GM18508 (cell line): ENCODE data around the gene APOE.
"Not testable (repeated sequence)": the region's sequence is repeated elsewhere in the genome, so short reads cannot be mapped to it uniquely, and the experiment has no call there.

Experiments used
- ATAC-seq: cut with Tn5 transposase; IDR thresholded peaks from one replicate; pipeline ENCODE4 v1.9.1; 2021; ENCODE audit warnings: moderate number of reproducible peaks; ENCODE audit not compliant: insufficient read depth, unreplicated experiment

APOE gene

GRCh38 chr19:44905437-44906160 lies at the start of gene APOE:
Gene APOE (plus strand): TSS chr19:44905796. CDS start chr19:44906625, 829 bp downstream.
- no peak for ATAC-seq

DNA sequence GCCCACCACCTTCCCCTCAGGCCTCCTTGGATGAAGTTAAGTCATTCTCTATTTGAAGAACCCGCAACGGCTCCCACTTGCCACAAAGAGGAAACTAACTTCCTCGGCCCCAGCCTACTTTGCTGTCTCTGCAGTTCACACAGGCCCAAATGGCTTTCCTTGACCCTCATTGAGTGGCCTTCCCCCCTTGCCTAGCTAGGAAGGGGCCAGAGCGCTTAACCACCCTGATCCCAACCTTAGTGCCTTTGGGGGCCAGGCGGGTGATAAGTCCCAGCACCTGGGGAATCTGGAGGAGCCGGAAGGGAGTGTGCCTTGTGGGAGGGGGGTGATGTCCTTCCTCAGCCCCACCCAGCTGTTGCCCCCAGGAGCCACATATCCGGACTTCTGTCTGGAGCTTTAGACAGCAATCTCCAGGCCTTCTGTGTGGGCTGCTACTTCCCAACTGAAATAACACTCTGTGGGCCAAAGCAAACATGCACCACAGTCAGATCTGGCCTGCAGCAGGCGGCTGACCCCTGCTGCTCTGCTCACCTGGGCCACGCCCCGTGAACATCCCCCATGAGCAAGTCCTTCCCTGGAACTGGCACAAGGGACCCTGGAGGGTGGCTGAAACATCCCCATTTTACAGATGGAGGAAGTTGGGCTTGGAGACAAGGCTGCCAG lies 49.0 kb upstream of the APOE start:
- ATAC-seq = no peak

GRCh38 chr19:44857837-44858236 lies 47.8 kb upstream of the APOE start:
- no peak for ATAC-seq

GRCh38 chr19:44861576-44861975 lies 44.0 kb upstream of the APOE start:
- ATAC-seq = not testable (repeated sequence)

- ATAC-seq = no peak
Observed at GRCh38 chr19:44863990-44864389, 41.6 kb upstream of the APOE start.

DNA sequence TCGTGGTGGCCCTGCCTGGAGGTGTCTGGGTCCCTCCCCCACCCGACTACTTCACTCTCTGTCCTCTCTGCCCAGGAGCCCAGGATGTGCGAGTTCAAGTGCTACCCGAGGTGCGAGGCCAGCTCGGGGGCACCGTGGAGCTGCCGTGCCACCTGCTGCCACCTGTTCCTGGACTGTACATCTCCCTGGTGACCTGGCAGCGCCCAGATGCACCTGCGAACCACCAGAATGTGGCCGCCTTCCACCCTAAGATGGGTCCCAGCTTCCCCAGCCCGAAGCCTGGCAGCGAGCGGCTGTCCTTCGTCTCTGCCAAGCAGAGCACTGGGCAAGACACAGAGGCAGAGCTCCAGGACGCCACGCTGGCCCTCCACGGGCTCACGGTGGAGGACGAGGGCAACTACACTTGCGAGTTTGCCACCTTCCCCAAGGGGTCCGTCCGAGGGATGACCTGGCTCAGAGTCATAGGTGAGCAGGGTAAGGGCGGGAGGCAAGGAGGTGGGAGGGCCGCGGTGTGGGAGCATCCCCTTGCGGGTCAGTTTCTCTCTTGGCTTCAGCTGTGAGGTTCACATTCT lies 40.3 kb upstream of the APOE start:
- ATAC-seq = no peak

- ATAC-seq = no peak
Observed at GRCh38 chr19:44866664-44867063, 38.9 kb upstream of the APOE start.

GRCh38 chr19:44867578-44867977 lies 38.0 kb upstream of the APOE start:
- no peak for ATAC-seq

GRCh38 chr19:44869733-44870470 lies 35.7 kb upstream of the APOE start:
- no peak for ATAC-seq

DNA sequence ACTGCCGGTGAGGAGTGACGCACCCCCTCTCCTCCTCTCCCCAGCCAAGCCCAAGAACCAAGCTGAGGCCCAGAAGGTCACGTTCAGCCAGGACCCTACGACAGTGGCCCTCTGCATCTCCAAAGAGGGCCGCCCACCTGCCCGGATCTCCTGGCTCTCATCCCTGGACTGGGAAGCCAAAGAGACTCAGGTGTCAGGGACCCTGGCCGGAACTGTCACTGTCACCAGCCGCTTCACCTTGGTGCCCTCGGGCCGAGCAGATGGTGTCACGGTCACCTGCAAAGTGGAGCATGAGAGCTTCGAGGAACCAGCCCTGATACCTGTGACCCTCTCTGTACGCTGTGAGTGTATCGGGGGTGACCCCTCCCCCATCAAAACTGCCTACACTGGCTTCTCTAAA lies 33.8 kb upstream of the APOE start:
- no peak for ATAC-seq

GRCh38 chr19:44872661-44873060 lies 32.9 kb upstream of the APOE start:
- ATAC-seq = no peak

GRCh38 chr19:44874317-44874716 lies 31.3 kb upstream of the APOE start:
- no peak for ATAC-seq

DNA sequence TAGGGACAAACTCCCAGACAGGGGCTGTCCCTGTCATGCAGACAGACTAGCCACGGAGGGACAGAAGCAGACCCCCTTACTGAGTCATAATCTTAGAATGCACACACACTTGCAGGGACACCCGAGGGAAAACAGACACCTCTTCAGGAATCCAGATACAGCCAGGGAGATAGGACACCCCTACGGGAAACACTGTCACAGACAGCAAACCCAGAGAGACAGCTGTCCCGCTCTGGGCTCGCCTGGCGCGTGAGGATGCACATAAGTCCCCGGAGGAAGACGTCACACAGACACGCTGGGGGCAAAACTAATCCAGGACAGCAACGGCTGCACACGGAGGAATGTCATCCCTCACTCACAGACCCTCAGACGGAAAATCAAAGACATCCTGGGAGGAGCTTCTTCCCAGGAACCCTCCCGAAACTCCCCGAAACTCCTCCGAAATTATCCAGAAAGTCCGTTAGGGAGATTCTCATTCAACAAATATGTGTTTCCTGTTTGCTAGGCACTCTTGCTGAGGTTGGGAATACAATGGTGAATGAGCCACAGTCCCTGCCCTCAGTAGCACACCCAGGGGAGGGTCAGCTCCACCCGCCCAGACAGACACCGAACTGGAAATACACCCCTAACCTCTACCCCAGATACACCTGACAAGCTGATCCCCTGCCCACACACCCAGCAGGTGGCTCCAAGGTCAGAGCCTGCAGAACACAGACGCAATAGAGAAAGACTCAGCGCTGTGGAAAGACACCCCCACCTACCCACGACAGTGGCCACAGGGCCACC lies 29.7 kb upstream of the APOE start:
- no peak for ATAC-seq

GRCh38 chr19:44876930-44877535 lies 28.6 kb upstream of the APOE start:
- ATAC-seq = no peak

GRCh38 chr19:44878120-44878865 lies 27.3 kb upstream of the APOE start:
- no peak for ATAC-seq

DNA sequence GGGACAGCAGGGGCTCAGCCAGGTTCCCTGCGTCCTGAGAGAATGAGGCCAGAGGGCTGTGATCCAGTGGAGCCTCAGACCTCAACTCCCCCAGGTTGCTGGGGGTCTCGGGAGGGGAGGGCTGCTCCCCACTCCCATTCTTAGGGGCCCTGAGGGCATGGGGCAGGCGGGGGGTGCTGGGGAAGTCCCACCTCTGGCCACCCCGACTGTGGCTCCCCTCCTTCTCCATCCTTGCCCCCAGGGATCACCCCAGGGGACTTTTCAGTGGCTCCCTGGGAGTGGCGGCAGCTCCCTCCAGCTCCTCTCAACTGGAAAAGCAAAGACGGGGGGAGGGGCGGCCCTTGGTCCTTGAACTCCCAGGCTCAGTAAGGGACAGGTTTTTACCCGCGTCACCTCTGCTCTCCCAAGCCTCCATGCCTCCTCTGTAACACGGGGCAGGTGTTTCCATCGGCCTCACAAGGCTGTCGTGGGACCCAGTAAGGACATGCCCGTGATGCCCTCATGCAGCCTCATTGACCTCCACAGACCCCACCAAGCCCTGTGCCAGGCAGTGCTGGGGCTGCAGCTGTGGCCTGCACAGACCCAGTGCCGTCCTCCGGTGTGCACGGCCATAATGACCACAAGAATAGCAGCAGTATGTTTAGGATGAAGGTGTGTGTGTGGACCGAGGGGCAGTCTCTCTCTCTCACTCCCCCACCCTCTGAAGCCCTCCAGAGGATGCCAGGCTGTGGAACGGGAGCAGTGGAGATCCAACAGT lies 26.1 kb upstream of the APOE start:
- ATAC-seq = no peak

DNA sequence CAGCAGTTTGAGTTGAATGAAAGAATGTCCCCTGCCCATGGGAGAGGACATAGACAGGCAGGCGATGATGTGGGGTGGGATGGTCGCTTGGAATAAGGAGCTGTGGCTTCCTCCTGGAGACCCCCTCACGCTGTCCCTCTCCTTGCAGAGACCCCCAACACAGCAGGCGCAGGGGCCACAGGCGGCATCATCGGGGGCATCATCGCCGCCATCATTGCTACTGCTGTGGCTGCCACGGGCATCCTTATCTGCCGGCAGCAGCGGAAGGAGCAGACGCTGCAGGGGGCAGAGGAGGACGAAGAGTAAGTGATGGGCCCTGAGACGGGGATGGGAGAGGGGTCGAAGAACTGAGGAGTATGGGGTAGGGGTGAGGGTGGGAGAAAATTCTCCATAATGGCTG lies 23.5 kb upstream of the APOE start:
- ATAC-seq = no peak

- not testable (repeated sequence) for ATAC-seq
Observed at GRCh38 chr19:44882619-44883397, 22.8 kb upstream of the APOE start.
